SKM-1 treated with dmso at 0.1 percent for 144 hours (cell line): ENCODE results near the gene PLTP.
"Not testable (repeated sequence)": the region's sequence is repeated elsewhere in the genome, so short reads cannot be mapped to it uniquely, and the experiment has no call there.

Source experiments
- DNase-seq: peaks from one replicate; lab custom pipeline; 2025; ENCODE audit not compliant: unreplicated experiment; lab: John Stamatoyannopoulos, UW

Gene PLTP

DNA sequence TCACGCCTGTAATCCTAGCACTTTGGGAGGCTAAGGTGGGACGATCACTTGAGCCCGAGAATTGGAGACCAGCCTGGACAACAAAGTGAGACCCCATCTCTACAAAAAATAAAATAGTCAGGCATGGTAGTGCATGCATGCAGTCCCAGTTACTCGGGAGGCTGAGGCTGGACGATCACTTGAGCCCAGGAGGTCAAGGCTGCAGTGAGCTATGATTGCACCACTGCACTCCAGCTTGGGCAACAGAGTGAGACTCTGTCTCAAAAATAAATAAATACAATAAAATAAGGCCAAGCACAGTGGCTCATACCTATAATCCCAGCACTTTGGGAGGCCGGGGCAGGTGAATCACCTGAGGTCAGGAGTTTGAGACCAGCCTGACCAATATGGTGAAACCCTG is 10.6 kb downstream of the PLTP start:
- not testable (repeated sequence) for DNase-seq

DNA sequence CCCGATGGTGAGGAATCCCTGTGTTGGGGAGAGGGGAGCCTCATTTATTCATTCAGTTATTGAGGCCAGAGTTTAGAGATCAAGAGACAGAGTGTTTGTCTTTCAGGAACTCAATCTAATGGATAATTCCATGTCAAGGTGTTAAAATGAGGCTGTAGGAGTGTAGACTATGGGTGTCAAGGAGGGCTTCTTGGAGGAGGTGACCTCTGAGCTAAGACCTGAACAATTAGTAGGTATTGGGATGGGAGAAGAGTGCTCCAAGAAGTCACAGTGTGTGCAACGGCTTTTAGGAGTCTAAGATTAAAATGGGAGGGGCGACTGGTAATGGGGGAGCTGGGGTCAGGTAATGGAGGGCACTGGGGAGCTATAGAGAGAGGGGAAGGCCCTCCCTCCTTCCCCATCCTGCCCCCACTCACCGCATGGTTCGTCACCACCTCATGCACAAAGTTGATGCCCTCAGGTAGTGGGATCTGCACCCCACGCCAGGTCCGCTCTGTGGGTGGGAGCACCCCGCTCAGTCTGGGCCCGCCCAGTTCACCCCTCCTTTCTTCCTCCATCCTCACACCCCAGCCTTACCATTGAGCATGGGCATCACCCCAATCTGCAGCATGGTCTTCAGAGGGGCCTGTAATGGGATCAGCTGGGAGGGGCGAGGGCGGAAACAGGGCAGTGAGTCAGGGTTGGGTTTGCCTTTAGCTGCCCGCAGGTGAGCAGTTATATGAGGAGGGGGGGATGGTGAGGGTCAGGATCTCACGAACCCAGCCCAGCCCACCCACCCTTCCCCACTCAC is 12.7 kb downstream of the PLTP start:
- no peak for DNase-seq

DNA sequence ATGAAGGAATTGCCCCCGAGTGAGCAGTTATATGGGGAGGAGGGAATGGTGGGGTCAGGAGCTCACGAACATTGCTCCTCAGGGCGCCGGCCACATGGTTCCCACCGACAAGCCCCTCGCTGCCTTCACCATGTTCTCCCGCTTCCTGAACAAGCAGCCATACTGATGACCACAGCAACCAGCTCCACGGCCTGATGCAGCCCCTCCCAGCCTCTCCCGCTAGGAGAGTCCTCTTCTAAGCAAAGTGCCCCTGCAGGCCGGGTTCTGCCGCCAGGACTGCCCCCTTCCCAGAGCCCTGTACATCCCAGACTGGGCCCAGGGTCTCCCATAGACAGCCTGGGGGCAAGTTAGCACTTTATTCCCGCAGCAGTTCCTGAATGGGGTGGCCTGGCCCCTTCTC is 13.7 kb downstream of the PLTP start:
- no peak for DNase-seq

GRCh38 chr20:45897692-45898091 is 14.3 kb downstream of the PLTP start:
- no peak for DNase-seq

GRCh38 chr20:45897289-45897688 is 14.7 kb downstream of the PLTP start:
- no peak for DNase-seq

DNA sequence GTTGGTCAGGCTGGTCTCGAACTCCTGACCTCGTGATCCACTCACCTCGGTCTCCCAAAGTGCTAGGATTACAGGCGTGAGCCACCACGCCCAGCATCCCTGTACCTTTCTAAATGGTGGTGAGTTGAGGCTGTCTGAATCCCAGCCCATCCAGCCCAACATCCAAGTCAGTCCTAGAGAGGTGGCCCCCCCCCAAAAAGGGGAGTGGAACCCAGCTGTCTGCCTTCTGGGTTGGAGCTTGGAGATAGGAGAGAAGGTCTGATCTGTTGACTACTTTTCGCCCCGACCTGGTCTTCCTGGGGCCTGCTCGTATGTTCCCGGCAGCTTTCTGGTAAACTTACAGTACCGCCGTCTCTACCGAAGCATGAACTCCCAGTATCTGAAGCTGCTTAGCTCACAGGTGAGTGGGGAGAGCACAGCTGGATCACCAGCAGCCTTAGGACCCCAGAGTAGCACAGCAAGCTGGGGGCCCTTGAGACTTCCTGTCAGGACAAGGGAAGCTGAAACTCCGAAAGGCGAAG is 15.3 kb downstream of the PLTP start:
- no peak for DNase-seq

DNA sequence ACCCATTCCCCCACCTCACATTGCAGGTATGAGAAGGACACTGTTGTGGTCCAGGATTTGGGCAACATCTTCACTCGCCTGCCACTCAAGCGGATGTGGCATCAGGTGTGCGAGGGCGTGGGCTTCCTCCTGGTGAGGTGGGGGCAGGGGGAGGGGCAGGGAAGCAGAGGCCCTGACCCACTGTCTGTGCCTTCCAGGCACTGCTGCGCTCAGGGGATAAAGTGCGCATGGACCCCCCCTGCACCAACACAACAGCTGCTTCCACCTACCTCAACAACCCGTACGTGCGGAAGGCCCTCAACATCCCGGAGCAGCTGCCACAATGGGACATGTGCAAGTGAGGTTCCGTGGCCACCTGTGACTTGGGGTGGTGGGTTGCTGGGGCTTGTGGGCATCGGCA is 17.2 kb downstream of the PLTP start:
- no peak for DNase-seq

- DNase-seq = no peak
Observed at GRCh38 chr20:45893831-45894230, 18.1 kb downstream of the PLTP start.

DNA sequence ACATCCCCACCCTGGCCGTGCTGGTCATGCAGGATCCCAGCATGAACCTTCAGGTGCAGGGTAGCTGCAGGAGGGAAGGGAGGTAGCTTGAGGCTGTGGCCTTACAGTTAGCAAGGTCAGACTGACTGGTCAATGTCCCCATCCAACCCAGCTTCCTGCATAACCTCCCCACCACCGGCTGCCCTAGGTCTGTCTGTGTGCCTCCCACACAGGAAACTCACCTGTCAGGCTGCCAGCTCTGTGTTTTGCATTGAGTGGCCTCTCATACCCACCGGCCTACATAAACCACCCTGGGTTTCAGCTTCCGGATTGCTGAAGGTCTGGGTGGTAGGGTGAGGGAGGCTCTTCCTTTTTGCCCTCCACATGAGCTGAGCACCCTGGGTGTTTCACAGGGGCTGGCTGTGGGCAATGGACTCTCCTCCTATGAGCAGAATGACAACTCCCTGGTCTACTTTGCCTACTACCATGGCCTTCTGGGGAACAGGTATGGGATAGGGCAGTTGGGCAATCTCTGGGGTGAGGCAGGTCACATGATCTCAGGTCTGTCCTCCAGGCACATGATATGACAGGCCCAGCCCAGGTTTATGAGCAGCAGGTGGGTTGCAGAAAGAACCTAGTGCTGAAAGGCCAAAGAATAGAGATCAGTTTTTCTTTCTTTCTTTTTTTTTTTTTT is 19.0 kb downstream of the PLTP start:
- DNase-seq = no peak

DNA sequence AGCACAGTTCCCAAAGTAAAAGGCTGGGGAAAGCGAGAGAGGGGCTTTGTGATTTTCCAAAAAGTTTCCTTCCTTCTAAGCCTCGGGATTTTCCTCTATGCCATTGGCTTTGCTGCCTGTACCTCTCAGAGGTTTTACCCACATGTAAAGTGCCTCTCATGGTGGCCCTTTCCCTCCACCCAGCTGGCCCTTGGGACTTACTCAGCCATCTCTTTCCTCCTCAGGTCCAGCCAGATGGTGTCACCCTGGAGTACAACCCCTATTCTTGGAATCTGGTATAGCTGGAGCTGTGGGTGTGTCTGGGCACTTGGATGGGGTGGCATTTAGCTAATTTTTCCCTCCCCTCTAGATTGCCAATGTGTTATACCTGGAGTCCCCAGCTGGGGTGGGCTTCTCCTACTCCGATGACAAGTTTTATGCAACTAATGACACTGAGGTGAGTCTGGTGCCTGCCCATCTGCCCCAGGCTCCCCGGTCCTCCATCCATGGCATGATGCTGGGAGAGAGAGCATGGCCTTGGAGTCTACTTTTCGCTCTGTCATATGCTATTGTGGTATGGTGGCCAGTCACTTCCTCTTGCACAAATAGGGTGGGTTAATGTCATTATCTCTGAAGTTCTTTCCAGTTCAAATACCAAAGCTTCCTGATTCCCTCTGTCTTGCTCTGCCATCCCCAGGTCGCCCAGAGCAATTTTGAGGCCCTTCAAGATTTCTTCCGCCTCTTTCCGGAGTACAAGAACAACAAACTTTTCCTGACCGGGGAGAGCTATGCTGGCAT is 19.7 kb downstream of the PLTP start:
- DNase-seq = no peak

GRCh38 chr20:45890985-45891983 is 20.7 kb downstream of the PLTP start, which contains the start of the genes CTSA and NEURL2:
CTSA (plus strand) TSS chr20:45891335; CDS start chr20:45891569, 234 bp downstream.
NEURL2 (minus strand) TSS chr20:45891208; CDS start chr20:45890991, 217 bp downstream.
- DNase-seq = peak; percentile 76

DNA sequence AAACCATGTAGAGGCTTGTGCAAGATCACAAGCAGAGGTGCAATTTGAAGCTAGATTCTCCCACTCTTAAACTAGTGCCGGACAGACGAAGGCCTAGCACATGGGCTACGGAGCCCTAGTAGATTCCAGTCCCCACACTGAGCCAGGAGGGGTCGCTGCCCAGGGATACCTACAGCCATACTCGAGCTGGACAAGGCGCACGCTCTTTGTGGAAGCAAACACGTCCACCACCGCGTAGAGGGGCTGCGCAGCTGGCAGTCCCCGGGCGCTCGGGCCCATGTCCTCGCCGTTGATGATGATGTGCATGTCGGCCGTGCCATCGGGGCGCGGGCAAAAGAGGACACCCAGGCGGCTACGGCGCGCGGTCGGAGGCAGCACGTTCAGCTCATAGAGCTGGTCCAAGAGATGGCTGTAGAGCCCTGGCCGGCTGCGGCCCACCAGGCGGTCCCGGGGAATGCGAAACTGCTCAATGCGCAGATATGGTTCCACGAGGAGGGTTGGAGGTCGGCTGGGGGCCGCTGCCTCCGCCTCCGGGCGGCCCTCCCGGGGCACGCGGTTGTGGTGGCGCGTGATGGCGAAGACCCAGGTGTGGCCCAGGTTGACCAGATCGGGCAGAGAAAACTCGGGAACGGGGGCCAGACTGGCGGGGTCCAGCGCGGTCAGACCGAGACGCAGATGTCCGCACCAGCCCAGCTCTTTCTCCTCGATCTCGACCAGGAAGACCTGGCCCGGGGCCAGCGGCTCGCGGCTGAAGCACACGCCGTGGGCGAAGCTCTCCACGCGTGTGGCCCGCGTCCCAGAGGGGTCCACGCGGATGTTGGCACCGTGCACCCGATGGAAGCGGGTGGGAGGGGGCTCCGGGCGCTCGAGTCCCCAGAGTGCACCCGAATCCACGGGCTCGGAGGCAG is 21.6 kb downstream of the PLTP start:
- no peak for DNase-seq

GRCh38 chr20:45888681-45889080 is 23.3 kb downstream of the PLTP start:
- DNase-seq = no peak

DNA sequence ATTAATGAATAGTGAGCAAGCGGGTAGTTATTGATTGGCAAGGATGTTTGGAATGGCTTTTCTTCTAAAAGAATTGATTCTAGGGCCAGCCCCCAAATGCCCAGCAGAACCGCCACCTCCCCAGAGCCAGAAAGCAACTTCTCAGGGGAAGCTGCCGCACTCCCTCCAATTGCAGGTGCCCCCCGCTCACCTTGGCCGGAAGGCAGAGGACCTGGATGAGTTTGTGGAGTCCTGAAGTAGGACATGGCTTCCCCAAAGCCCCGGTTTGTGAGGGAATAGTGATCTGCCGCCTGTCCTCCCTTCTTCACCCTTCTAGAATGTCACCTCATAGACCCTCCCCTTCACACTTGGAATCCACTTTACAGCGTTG is 24.6 kb downstream of the PLTP start, which contains the start of gene SPATA25:
SPATA25 (minus strand) TSS at position 277 of the 370 bp plus-strand sequence; CDS start at position 245, 32 bp downstream.
- no peak for DNase-seq

DNA sequence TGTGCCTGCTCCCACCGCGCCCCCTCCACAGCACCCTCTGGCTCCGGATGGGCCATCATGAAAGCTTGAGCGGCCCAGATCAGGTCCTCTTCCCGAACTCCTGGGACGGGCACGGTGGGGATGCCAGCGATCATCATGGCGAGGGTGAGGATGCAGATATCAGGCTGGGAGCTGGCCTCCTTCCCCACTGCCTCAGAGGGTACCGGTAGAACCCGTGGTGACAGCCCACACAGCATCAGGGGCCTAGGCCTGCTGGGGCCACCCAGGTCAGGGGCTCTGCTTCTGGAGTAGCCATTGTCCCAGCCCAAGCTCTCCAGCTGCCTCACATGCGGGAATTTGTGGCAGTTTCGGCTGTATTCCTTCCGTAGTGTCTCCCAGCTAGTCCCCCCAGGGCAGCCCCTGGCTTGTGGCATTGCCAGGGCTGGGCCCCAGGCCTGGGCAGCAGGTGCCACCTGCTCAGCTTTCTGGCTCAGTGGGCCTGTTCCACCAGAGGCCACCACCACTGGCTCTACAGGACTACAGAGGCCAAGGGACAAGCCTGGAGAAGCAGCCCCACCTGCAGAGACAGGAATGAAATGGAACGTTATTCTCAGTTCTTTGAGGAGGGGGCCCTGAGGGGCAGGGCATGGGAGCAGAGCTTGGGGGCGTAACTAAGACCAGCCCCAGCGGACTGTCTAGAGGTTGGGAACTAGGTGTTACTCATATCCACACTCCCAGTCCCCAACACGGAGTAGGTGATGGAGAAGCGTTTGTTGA is 25.2 kb downstream of the PLTP start:
- no peak for DNase-seq

GRCh38 chr20:45883100-45883469 is 28.9 kb downstream of the PLTP start:
- no peak for DNase-seq

DNA sequence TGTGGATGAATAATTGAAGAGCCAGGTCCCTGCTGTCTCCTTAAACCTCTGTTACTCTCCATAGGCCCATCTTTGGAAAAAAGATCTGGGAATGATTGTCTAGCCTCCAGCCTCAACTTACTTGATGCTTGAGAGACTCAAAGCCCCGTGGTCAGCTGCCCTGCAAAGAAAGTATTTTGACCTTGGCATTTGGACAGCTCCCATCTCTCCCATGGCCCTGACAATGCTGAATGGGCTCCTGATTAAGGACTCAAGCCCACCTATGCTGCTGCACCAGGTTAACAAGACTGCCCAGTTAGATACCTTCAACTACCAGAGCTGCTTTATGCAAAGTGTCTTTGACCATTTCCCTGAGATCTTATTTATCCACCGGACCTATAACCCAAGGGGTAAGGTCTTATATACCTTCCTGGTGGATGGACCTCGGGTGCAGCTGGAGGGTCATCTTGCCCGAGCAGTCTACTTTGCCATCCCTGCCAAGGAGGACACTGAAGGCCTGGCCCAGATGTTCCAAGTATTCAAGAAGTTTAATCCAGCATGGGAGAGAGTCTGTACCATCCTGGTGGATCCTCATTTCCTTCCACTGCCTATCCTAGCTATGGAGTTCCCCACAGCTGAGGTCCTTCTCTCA is 29.4 kb downstream of the PLTP start:
- no peak for DNase-seq
